Fibroblast of skin of left biceps (primary cell): ENCODE results near the gene SSH2.
"Not testable (repeated sequence)": the region's sequence is repeated elsewhere in the genome, so short reads cannot be mapped to it uniquely, and the experiment has no call there.

ENCODE experiments used
- DNase-seq, 2 experiments: peaks; one replicate each; pipeline ENCODE4 v3.0.0-alpha.2; 2013; ENCODE audit warnings: low read depth in 2 of 2

Gene SSH2

DNA sequence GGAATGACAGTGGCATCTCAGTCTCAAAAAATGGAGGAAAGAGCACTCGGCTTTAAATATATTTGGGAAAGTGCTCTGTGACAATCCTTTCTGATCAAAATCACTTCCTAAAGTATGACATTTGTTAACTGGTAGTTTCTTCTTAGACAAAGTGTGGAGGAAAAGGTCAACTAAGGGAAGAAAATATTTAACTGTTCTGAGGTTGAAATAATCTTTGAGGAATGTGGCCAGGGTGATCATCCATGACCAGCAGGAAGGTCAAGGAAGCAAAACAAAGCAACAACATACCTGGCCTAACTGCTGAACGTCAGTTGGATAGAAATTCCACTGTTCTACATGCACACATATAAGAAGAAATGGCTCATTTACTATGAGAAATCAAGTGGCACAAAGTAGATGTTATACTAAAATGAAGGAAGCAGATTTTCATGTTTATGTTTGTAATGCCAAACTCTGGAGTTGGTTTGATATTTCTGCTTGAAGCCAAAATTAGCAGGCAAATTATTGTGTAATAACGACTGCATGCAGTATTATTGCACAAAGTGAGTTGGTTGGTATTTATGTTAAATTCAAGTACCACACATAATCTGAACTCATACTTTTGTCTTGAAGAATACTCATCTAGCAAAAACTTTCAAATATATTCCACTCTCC, 220.0 kb downstream of the SSH2 start:
- DNase-seq, result no peak

DNA sequence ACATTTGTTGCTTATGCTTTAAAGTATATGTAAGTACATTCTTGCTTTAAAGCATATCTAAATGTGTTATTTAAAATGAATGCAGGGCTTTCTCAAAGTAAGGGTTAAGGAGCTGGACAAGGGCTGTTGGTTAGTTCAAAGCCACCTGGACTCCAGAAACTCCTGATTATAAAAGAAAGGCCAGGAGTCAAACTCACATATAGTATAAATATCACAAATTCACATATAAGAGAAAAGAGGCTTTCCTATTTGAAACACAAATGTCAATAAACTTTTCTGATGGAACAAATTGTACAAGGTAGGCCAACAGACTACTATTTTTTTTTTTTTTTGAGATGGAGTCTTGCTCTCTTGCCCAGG, 222.8 kb downstream of the SSH2 start:
- no peak for DNase-seq

DNA sequence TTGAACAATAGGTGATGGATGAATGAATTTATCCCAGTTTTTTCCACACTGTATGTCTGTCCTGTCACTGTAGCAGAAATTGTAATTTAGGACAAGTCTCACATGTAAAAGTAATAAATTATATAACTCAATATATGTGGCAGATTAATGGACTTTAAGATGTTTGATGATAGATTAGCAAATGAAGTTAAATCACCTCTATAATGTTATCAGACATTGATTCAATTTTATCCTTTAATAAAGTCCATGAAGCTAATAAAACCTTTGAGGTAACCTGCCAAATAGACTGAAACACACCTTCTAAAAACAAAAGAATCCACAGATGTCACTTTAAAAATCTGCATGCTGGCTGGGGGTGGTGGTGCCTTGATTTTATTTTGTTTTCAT, 224.0 kb downstream of the SSH2 start:
- no peak for DNase-seq

DNA sequence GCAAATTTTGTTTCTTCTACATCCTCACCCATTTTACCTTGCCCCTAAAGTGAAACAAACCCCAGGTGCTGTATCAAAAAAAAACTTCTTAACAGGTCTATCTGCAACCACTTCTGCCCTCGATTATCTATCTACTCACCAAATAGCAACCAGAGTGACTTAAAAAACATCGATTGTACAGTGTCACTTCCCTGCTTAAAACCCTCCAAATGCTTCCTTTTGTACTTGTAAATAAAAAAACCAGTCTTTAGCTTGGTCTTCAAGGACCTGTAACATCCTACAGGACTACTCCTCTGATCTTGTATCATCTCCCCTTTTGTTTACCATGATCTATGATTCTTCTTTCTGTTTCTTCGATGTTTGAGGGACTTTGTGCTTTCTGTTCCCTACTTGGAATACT, 224.6 kb downstream of the SSH2 start:
- no peak for DNase-seq

DNA sequence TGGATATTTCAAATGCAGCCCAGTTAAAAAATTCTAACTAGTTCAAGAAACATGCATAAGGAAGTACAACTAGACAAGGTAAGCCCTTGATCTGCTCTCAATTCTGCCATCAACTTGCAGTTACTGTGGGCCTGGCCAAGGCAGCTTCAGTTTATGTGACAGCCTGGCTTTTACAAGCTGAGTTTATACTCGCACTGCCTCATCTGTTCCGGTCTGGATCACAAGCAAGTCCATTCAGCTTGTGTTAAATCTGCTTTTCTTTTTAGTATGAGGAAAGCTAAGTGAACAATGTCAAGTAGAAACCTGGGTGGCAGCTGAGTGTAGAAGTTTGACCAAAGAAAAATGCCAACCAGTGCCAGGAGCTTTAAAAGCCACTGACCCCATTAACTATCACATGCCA, 230.7 kb downstream of the SSH2 start:
- no peak for DNase-seq

DNA sequence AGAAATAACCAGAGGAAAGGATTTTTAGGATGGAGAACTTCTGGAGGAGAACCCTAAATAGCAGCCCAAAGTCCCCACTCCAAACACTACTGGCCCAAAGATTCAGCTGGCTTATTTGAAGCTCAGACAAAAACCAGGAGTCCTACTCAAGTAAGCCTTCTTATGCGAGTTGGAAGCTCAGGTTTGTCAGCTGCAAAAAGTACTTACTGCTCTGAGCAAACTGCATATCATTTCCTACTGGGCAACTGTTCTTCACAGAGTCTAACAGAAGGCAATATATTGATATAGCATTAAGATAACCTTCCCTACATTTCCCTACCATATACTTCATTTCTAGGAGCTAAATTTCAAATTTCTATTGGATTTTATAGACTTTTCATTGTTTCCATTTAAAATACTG, 231.2 kb downstream of the SSH2 start:
- DNase-seq, result no peak

DNA sequence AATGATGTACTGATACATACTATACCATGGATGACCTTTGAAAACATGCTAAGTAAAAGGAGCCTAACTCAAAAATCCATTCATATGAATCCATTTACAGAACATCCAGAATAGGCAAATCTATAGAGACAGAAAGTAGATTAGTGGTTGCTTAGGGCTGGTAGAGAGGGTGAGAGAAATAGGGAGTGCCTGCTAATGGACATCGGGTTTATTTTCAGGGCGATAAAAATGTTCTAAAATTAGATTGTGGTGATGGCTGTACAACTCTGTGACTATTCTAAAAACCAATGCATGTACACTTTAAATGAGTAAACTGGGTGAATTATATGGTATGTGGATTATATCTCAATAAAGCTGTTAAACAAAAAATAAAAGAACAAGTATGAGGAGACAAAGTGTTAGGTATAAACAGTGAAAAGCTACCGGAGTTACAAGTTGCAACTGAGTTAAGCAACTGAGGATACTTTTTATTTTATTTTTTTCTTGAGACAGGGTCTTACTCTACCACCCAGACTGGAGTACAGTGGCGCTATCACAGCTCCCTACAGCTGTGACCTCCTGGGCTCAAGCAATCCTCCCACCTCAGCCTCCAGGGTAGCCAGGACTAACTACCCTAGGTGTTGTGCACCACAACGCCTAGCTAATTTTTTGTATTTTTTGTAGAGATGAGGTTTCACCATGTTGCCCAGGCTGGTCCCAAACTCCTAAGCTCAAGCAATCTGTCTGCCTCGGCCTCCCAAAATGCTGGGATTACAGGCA, 231.8 kb downstream of the SSH2 start:
- DNase-seq, result no peak

DNA sequence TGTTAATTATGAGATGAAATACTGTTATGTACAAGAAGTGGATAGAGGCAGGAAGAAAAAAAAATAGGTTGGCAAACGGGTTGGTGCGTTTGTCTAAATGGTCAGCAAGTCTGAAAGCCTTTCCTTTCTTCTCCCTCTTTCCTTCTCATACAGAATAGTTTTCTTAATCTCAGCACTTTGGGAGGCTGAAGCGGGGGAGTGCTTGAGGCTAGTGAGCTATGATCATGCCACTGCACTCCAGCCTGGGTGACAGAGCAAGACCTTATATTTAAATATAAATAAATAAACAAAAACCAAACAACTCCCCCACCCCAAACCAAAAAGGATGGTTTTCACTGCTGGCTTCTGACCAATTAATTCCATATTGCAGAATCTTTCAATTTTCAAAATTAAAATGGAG, 232.7 kb downstream of the SSH2 start:
- no peak for DNase-seq

DNA sequence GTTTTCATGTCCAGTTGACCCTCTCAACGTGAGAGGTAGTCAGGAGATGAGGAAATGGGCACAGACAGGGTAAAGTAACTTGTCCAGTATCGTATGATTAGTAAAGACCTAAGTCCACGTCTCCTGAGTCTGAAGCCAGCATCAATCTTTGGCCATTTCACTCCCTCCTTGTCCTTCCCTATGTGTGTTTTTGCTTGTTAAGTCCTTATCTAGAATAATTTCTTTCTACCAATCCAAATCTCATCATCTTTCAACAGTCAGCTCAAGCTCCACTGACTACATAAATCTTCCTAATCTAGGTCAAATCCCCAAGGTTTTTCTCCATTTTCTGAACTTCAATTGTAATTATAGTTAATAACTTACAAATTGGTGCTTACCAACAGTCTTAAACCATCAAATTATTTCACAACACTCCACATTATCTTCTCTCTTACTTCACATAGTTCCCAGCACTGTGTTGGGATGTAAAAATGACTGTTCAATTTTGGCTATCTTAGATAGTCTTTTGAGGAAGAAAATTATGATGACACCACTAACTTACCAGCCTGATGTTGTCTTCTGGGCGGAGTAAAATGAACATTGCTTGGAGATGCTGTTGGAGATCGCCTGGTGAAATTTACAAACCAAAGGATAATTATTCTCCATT, 235.0 kb downstream of the SSH2 start:
- no peak for DNase-seq

DNA sequence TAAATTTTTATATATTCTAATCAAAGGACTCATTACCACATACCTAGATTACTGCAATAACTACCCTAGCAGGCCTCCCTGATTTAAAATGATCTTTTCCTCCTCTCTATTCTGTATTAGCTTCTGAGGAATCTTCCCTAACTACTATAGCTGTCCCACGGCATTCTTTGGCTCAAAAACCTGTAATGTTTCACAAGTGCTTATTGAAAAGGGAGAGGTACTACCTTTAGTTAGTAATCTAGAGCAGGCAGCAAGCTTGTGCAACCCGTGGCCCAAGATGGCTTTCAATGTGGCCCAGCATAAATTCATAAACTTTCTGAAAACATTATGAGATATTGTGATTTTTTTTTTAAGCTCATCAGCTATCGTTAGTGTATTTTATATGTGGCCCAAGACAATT, 236.3 kb downstream of the SSH2 start:
- no peak for DNase-seq

DNA sequence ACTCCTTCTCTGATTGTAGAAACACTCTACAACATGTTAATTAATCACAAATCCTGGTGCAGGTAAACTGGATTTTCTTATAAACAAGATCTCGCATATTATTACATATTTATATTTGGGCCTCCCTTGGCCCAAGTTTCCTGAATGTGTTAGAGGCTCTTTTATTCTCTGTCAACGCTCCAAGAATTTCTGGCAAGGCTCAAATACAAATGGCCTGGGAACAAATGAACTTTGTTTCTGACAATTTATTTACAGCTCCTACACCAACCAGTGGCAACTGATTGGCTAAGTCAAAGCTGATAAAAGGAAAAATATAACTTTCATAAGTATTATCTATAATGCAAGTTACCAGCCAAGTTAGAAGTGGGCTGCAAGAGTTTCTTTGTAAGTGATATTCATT, 242.4 kb downstream of the SSH2 start:
- DNase-seq, result no peak

DNA sequence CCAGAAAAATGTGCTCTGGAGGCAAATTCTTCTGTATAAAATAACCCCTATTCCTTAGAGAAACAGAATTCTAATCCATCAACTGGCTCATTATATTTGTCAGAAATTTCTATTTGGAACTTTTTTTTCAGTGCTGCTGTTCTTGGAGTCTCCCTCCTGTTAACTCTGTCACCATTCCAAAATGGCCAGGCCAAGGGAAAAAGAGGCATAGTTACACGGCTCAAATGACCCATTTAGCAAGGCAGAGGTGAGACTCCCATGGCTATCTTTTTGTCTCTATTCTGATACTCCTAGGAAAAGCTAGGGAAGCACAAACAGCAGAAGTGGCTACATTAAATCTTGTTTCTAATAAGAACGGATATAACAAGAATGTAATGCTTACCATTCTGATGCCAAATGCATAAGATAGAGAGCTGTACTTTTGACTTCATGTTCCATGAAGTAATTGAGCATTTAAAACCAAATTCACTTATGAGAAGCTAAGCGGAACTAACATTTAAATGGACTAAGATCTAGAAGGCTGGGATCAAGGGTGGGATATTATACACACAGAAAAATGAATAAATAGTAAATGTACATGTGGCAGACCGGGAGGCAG, 242.9 kb downstream of the SSH2 start:
- no peak for DNase-seq

DNA sequence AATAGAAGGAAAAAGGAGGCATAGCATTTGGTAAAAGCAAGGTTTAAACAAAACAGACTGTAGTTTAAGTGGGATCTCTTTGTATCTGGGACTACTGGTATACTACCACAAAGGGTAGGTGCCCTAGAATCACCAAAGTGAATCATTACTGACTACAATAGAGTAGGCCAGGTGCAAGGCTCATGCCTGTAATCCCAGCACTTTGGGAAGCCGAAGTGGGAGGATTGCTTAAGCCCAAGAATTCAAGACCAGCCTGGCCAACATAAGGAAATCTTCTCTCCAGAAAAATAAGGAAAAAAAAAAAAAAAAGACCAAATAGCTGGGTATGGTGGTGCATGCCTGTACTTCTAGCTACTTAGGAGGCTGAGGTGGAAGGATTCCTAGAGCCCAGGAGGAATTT, 246.5 kb downstream of the SSH2 start:
- no peak for DNase-seq

DNA sequence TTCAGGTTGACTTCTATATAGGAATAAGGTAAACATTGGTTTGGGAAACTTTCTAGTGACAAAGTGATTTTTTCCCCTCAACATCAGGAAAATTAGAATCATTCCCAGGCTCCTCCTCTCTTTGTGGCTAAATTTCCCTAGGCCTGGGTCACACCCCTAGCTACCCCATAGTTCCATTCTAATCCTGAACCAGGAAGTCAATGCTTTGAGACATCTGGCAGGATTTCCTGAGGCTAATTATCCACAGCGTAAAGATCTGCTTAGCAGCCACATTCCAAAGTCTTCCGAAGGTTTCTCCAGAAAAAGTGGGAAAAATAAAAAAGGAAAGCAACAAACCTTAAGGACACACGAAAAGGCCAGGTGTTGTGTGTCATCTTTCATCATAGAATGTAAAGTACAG, 247.0 kb downstream of the SSH2 start:
- peak in 1 of 2 experiments; percentile 13 for DNase-seq

DNA sequence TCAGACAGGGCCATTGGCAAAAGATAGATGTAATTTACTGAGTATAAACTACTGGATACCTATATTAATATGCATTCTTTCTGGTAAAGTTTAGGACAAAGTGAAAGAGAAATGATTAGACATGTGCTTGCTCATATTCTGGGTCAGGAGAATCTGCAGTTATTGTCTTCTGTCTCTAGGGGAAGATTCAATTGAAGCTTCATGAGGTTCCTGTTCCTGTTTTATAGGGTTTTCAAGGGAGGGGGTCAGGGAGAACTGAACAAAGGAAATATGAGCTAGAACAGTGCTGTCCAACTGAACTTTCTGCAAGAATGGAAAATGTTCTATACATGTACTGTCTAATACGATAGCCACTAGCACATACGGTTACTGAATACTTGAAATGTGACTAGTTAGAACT, 248.0 kb downstream of the SSH2 start:
- DNase-seq, result no peak

DNA sequence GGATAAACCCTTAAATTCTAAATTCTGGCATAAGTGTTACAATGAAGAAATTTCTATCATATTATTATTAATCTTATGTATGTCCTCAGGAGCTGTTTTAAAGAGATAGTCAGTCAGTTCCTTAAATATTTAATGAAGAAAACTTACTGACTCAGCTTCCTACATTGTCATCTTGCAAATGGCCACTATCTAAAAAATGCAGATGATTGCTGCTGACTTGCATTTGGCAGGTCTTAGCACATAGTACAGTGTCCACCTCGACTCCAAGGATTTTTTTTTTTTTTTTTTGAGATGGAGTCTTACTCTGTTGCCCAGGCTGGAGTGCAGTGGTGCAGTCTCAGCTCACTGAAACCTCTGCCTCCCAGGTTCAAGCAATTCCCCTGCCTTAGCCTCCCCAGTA, 252.2 kb downstream of the SSH2 start:
- no peak for DNase-seq

DNA sequence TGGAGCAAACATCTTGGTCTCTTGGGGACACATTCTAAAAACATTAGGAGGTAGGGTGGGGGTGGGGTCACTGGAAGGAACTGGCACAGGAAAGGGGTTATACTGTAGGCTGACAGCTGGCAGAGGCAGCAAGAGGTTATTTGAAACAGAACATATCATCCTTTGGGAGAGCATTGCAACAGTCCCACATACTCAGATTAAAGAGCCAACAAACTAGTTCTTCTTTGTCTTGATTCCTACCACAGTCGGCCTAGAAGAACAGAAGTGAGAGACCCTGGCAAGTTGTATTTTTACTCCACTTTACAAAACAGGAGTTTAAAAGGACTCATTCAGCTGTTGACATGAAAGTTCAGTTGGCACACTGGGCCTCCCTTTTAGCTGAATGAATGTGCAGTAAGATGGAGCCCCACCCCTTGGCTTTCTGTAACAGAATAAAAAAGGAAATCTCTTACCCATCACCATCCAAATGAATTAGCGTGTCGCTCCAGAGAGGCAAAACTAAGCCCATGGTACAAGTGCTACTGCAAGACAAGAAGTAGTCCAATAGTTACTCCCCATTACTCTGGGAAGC, 252.7 kb downstream of the SSH2 start:
- no peak for DNase-seq

DNA sequence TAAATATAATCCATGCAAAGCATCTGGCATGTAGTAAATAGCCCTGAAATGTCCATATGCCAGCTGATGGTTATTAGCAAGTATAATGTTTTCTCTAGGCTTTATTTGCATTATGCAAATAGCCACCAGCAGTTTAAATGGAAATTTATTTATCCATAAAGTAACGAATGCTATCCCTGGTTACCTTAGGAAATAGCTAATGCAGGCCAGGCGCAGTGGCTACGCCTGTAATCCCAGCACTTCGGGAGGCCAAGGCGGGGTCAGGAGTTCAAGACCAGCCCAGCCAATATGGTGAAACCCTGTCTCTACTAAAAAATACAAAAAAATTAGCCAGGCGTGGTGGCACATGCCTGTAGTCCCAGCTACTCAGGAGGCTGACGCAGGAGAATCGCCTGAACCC, 254.1 kb downstream of the SSH2 start:
- DNase-seq, result not testable (repeated sequence)

DNA sequence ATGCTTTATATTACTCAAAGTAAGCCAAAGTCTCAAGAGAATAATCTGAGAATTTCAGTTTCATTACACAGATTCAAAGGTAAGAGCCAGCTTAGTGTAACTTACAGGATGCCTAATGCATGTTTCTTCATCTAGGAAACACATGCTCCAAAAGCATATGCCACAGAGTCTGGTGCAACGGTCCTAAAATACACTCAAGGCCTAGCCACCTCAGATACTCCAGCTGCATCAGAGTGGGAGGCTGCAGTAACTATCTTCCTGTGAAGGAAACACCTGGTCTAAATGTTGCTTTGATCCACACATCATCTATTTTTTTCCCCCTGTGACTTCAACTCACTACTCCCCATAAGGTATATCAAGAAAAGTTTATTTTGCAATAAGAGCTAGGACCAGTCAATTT, 255.7 kb downstream of the SSH2 start:
- no peak for DNase-seq

DNA sequence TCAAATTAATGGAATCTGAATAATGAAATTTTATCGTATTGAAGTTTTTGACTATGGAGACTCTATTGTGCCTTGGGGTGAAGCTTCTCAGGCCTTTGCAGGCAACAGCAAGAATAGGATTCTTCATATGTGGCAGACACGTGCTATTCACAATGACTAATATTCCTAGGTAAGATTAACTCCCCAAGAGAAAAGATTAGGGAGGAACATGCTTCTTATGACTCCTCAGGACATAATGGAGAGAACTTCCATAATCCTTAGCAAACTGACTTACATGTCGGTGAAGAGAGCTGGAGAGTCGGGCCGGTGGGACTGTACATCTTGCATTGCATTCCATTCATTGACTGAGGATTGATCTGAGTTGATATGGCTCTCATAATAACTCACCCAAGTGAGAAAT, 258.4 kb downstream of the SSH2 start:
- no peak for DNase-seq

DNA sequence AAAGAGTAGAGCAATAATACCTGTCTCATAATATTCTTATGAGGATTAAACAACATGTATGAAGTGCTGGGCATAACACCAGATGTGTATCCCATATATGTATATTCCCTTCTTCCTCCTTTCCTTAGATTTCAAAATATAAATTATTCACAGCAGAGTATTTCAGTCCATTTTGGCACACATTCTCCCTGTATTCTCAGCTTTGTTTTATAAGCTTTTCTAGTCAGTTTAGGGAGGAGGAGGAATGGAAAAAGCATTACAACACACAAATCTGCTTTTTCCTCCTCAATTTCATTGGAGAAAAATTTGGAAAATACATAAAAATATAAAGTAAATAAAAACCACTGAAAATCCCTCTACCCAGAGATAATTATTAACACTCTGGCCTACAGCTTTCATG, 260.8 kb downstream of the SSH2 start:
- DNase-seq, result no peak

DNA sequence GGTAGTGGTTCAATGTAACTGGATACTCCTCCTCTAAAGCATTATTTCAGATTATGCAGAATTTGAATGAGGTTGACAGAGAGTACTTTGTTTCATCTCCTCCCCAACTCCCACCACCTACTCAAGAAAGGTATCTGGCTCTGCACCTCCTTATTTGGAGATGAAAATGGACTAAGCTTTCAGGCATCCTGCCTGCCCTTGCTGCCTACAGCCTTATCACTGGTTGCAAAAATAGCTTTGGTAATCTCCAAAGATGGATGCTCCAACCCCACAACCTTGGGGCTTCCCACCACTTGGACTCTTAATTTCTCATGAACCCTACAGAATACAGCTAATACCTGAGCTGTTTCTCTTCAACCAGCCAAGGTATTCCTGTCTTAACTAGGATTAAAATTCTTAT, 262.1 kb downstream of the SSH2 start:
- no peak for DNase-seq

DNA sequence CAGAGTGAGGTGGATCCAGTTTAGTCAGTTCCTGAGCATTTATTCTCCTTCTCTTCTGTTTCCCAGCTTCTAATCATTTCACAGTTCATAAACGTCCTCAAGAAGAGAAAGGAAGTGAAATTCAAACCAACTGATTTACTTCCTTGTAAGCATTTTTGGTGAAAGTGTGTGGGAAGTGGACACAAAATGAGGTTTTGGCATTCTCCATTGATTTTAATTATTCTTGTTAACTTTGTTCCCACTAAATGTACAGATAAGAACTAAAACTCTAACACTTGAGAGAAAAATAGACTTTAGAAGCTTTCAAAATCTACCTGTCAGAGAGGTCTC, 264.6 kb downstream of the SSH2 start:
- DNase-seq, result no peak
